IMR-90 (cell line): Measurements from ENCODE around the gene SCYGR5.

Experiments used
- CEBPB ChIP-seq: IDR thresholded peaks from 2 replicates; pipeline ENCODE4 v1.6.1; 2012; ENCODE audit warnings: low read depth, low read length, improper control_type of control experiment
- CHD1 ChIP-seq: IDR thresholded peaks from 2 replicates; pipeline ENCODE4 v1.6.1; 2012; ENCODE audit warnings: low read depth, low read length, improper control_type of control experiment
- MAZ ChIP-seq: IDR thresholded peaks from 2 replicates; pipeline ENCODE4 v1.6.1; 2012; ENCODE audit warnings: low read depth, mild to moderate bottlenecking, low read length, improper control_type of control experiment, moderate library complexity, borderline replicate concordance
- MXI1 ChIP-seq: IDR thresholded peaks from 2 replicates; pipeline ENCODE4 v1.6.1; 2012; ENCODE audit warnings: low read depth, mild to moderate bottlenecking, low read length, moderate library complexity, borderline replicate concordance
- NFE2L2 ChIP-seq: fragments of 150-350 bp; IDR thresholded peaks from 2 replicates; pipeline ENCODE4 v1.6.1; 2016; ENCODE audit warnings: low read depth, mild to moderate bottlenecking, low read length
- POLR2A ChIP-seq: IDR thresholded peaks from 2 replicates; pipeline ENCODE4 v1.6.1; 2012; ENCODE audit warnings: mild to moderate bottlenecking, low read depth, low read length
- RAD21 ChIP-seq: IDR thresholded peaks from 2 replicates; pipeline ENCODE4 v1.6.1; 2012; ENCODE audit warnings: low read length, improper control_type of control experiment
- RFX5 ChIP-seq: IDR thresholded peaks from 2 replicates; pipeline ENCODE4 v1.8.0; 2012; ENCODE audit warnings: low read depth, mild to moderate bottlenecking, low read length, moderate library complexity
- USF2 ChIP-seq: fragments of 150-350 bp; IDR thresholded peaks from 2 replicates; pipeline ENCODE4 v1.6.1; 2017; ENCODE audit warnings: mild to moderate bottlenecking, antibody characterized with exemption, low read length, low read depth
- TF ChIP-seq, protein P1 (sequence below): conservative IDR thresholded peaks from 2 replicates; pipeline ENCODE4 v1.5.1; 2012; ENCODE audit warnings: mild to moderate bottlenecking, low read depth, low read length, improper control_type of control experiment

- TF ChIP-seq NFE2L2 = no peak
- no peak for TF ChIP-seq POLR2A
- no peak for TF ChIP-seq CHD1
- TF ChIP-seq RAD21 = no peak
- TF ChIP-seq, protein P1, sequence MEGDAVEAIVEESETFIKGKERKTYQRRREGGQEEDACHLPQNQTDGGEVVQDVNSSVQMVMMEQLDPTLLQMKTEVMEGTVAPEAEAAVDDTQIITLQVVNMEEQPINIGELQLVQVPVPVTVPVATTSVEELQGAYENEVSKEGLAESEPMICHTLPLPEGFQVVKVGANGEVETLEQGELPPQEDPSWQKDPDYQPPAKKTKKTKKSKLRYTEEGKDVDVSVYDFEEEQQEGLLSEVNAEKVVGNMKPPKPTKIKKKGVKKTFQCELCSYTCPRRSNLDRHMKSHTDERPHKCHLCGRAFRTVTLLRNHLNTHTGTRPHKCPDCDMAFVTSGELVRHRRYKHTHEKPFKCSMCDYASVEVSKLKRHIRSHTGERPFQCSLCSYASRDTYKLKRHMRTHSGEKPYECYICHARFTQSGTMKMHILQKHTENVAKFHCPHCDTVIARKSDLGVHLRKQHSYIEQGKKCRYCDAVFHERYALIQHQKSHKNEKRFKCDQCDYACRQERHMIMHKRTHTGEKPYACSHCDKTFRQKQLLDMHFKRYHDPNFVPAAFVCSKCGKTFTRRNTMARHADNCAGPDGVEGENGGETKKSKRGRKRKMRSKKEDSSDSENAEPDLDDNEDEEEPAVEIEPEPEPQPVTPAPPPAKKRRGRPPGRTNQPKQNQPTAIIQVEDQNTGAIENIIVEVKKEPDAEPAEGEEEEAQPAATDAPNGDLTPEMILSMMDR = no peak
- no peak for TF ChIP-seq RFX5
- no peak for TF ChIP-seq CEBPB
- no peak for TF ChIP-seq MXI1
- no peak for TF ChIP-seq USF2
- TF ChIP-seq MAZ = no peak
These were observed 39.9 kb upstream of the SCYGR5 start for GRCh38 chr2:227626580-227627151.
